Glutamatergic neuron (in vitro differentiated cells): Measurements from ENCODE around the gene RAB38. TPM values are rescaled to one million over a fixed set of nuclear protein-coding genes. Genes with fewer than 3 reads are reported as not detected.

Experiments
- DNase-seq: peaks from one replicate; pipeline ENCODE4 v3.0.0; 2022
- H3K27ac Mint-ChIP-seq: one replicate; pipeline ENCODE4 v1.8.0; 2020; ENCODE audit warnings: mild to moderate bottlenecking, mixed read lengths, inconsistent platforms; ENCODE audit not compliant: unreplicated experiment
- H3K27me3 Mint-ChIP-seq: one replicate; pipeline ENCODE4 v1.8.0; 2020; ENCODE audit warnings: mild to moderate bottlenecking, moderate library complexity, mixed read lengths, inconsistent platforms; ENCODE audit not compliant: unreplicated experiment
- H3K36me3 Mint-ChIP-seq: one replicate; pipeline ENCODE4 v1.8.0; 2020; ENCODE audit warnings: mild to moderate bottlenecking, mixed read lengths, inconsistent platforms; ENCODE audit not compliant: unreplicated experiment
- H3K4me1 Mint-ChIP-seq: one replicate; pipeline ENCODE4 v1.8.0; 2020; ENCODE audit warnings: mild to moderate bottlenecking, low read depth, mixed read lengths, inconsistent platforms; ENCODE audit not compliant: unreplicated experiment
- H3K4me3 Mint-ChIP-seq: one replicate; pipeline ENCODE4 v1.8.0; 2020; ENCODE audit warnings: mild to moderate bottlenecking, mixed read lengths, inconsistent platforms; ENCODE audit not compliant: unreplicated experiment
- H3K9me3 Mint-ChIP-seq: one replicate; pipeline ENCODE4 v1.8.0; 2020; ENCODE audit warnings: mild to moderate bottlenecking, moderate library complexity, mixed read lengths, inconsistent platforms; ENCODE audit not compliant: unreplicated experiment
- CTCF ChIP-seq: fragments of 200-600 bp; sonication (generic); IDR thresholded peaks from one replicate; pipeline ENCODE4 v1.5.0; 2021; ENCODE audit not compliant: partially characterized antibody, unreplicated experiment
- total RNA-seq: library from RNA; stranded (reverse); fragmentation: NEBNext Ultra II Directional; extraction: Animal tissue kit (Norgen Biotek cat#: 25700); gene quantifications from one replicate; pipeline ENCODE4 v1.2.1, GENCODE V29; 2021; ENCODE audit not compliant: unreplicated experiment

RAB38 gene
- total RNA-seq, 1 donor from 2014 or later: 0.76 TPM

DNA sequence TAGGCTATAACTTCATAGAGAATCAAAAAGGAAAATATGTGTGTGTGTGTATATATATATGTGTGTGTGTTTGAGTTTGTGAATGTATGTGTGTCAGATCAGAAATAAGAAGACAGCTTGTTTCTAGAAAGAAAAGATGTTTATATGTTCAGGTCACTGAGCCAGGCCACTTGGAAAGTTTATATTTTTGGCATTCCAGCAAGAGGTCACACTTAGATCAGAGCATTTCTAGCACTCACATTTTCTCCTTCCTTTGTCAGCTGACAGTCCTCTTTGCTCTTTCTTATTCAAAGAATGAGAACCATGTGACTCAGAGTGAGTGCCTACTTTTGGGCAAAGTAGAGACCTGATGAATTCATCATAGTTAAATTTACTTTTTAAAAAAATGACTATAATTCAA is 22.9 kb downstream of the RAB38 start:
- Mint-ChIP-seq H3K27ac (no peak overlapping the region), H3K4me3 (no peak overlapping the region), H3K36me3 (peaks cover 6% of the 10 kb centered on the region), H3K9me3 (no peaks in the 10 kb centered on the region), H3K4me1 (no peaks in the 10 kb centered on the region), H3K27me3 (no peaks in the 10 kb centered on the region)
- TF ChIP-seq CTCF: no peak
- DNase-seq: no peak

DNA sequence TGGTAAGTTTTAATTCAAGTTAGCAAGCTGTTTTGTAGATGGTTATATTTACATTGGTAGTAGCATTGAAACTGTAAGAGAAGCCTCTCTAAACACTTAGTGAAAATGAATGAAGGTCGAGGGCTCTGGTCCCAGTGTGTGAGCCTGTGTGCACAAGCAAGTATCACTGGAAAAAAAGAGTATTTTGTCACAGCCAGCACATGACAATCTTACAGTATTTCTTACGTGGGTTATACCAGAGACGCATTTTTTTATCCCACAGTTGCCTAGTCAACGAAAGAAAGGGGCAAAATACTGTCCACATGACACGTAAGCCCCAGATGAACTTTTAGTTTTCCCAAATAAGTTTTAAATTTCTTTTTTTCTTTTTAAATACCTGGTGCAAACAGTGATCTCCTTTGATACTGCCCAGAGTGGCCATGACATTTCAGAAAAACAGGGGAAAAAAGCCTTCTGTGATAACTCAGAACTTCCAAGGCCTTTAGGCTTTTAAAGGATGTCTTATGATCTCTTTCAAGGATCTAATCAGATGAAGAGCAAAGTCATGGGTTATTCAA is 23.5 kb downstream of the RAB38 start:
- no peaks in the 10 kb centered on the region for H3K4me1 Mint-ChIP-seq
- H3K36me3 Mint-ChIP-seq: peaks cover 6% of the 10 kb centered on the region
- H3K27ac Mint-ChIP-seq: no peak overlapping the region

DNA sequence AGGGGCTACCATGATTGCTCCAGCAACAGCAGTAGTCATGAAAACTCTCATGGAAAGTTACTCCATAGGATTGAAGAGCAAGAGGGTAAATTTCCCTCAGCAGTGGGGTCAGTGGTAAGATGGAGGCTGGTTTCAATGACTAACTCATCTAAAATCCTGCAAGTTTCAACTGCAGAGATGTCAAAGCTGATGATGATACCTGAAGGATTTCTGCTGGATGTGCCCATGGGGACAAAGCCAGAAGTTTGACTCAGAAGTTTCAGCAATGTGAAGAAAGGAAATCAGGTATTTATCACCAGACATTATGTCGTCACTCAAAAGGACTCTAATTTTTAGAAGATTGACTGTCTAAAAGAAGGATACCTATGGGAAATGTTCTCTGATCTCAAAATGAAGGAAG is 29.1 kb downstream of the RAB38 start:
- H3K27ac Mint-ChIP-seq: no peak overlapping the region
- no peak for TF ChIP-seq CTCF
- H3K4me1 Mint-ChIP-seq: no peaks in the 10 kb centered on the region
- no peaks in the 10 kb centered on the region for H3K36me3 Mint-ChIP-seq
- no peak overlapping the region for H3K4me3 Mint-ChIP-seq
- no peaks in the 10 kb centered on the region for H3K27me3 Mint-ChIP-seq
- no peaks in the 10 kb centered on the region for H3K9me3 Mint-ChIP-seq
- no peak for DNase-seq

More for the DNA sequence above, 23.5 kb downstream of the RAB38 start:
- DNase-seq: no peak
- Mint-ChIP-seq H3K27me3 (no peaks in the 10 kb centered on the region), H3K9me3 (no peaks in the 10 kb centered on the region), H3K4me3 (no peak overlapping the region)
- TF ChIP-seq CTCF: no peak

- DNase-seq: no peak
- Mint-ChIP-seq H3K4me3 (no peak overlapping the region), H3K4me1 (peaks cover 24% of the 10 kb centered on the region), H3K9me3 (peaks cover 3% of the 10 kb centered on the region), H3K36me3 (no peaks in the 10 kb centered on the region), H3K27ac (no peak overlapping the region), H3K27me3 (no peaks in the 10 kb centered on the region)
- no peak for TF ChIP-seq CTCF
Observed at GRCh38 chr11:88139865-88140264, 35.4 kb downstream of the RAB38 start.

DNA sequence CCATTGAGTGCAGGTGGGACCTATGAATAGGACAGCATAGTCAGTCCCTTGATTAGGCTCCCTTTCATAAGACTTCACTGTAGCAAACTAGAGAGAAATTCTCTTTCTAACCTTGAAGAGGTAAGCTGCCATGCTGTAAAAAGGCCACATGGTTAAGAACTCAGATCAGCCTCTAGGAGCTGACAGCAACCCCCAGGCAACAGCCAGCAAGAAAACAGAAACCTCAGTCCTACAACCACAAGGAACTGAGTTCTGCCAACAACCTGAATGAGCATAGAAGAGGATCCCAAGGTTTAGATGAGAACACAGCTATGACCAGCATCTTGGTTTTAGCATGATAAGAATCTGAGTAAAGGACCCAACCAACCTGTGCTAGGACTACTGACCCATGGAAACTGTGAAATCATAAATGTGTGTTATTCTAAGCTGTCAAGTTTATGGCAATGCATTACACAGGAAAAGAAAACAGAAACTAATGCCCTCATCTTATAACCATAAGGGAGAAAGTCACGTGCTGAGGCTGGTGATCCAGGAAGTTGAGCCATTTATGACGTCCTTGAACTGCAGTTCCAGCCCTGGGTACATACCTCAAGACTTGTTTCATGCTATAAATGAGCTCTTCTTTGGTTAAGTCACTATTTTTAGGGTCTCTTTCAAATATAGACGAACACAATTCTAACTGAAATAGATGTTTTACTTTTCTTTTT is 43.3 kb downstream of the RAB38 start:
- H3K27ac Mint-ChIP-seq: no peak overlapping the region
- peaks cover 19% of the 10 kb centered on the region for H3K4me1 Mint-ChIP-seq
- H3K4me3 Mint-ChIP-seq: no peak overlapping the region
- DNase-seq: no peak
- no peak for TF ChIP-seq CTCF
- H3K27me3 Mint-ChIP-seq: no peaks in the 10 kb centered on the region
- H3K9me3 Mint-ChIP-seq: peaks cover 3% of the 10 kb centered on the region
- H3K36me3 Mint-ChIP-seq: no peaks in the 10 kb centered on the region
